Measurements from ENCODE around the gene NOTUM. TPM values are rescaled to one million over a fixed set of nuclear protein-coding genes. Genes with fewer than 3 reads are reported as not detected.
A peak's percentile ranks its signal among the peaks of the same experiment; 100 is the strongest.
"Not testable (repeated sequence)": the region's sequence is repeated elsewhere in the genome, so short reads cannot be mapped to it uniquely, and the experiment has no call there.

Gene NOTUM
- total and polyA plus RNA-seq, 4 donors: 0.60 to 1.0 TPM; not detected in 2

- intact Hi-C loops (cut with DNase I): loop anchor here (10.0 kb wide), 1 partner anchor 200 kb away; no protein-coding TSS in a partner anchor
- WGBS, 2 donors: 93% methylated on average over 21 to 26 of the region's 26 CpGs
Measured at GRCh38 chr17:81955058-81955681, 5.8 kb downstream of the NOTUM start.

DNA sequence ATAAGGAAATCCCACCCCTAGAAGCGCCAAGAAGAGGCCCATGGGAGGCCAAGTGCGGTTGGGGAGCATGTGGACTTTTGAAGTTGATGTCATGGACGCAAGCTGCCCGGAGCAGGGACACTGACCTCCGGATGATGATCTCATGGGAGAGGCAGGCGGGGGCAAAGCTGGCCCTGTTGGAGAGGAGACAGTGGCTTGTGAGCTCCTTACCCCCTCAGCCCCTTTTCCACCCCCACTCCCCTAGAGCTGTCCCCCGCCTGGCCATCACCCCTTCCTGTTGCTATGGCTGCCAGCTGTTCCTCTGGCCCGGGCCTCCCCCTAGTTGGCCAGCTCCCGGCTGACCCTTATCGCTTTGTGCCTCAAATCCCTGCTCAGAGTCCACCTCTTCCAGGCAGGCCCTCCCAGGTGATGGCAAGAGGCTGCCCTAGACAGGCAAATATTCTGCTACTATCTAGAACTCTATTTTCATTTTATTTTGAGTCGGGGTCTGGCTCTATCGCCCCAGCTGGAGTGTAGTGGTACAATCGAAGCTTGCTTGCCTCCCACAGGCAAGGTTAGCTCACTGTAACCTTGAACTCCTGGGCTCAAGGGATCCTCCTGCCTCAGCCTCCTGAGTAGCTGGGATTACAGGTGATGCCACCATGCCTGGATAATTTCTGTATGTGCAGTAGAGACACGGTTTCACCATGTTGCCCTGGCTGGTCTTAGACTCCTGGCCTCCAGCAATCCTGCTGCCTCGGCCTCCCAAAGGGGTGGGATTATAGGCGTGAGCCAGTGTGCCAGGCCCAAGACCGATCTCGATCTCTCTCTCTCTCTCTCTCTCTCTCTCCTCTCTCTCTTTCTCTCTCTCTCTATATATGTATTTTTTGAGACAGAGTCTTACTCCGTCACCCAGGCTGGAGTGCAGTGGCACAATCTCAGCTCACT is 6.6 kb downstream of the NOTUM start:
- WGBS, 2 donors: 83 to 85% methylated on average over 19 of the region's 19 CpGs

More at GRCh38 chr17:81955058-81955681, 5.8 kb downstream of the NOTUM start:
- DNase-seq: no peak
- H3K27me3 ChIP-seq (ENCODE audit: control insufficient read depth in 1 of 2, insufficient read depth in 2 of 2, low read length in 1 of 2): no peaks in the 10 kb centered on the region
- no peaks in the 10 kb centered on the region for H3K36me3 ChIP-seq (ENCODE audit: control insufficient read depth in 1 of 2, insufficient read depth in 2 of 2, low read length in 1 of 2)
- H3K4me3 ChIP-seq (ENCODE audit: low read length in 2 of 2): no peak overlapping the region
- H3K9me3 ChIP-seq (ENCODE audit: control insufficient read depth, low read length): no peaks in the 10 kb centered on the region
- H3K27ac ChIP-seq (ENCODE audit: low read depth in 1 of 2, low read length in 2 of 2): no peak overlapping the region
- no peak for ATAC-seq (ENCODE audit: low FRiP score)
- H3K4me1 ChIP-seq (ENCODE audit: control insufficient read depth in 1 of 2, insufficient read depth in 2 of 2, low read length in 2 of 2): no peaks in the 10 kb centered on the region

DNA sequence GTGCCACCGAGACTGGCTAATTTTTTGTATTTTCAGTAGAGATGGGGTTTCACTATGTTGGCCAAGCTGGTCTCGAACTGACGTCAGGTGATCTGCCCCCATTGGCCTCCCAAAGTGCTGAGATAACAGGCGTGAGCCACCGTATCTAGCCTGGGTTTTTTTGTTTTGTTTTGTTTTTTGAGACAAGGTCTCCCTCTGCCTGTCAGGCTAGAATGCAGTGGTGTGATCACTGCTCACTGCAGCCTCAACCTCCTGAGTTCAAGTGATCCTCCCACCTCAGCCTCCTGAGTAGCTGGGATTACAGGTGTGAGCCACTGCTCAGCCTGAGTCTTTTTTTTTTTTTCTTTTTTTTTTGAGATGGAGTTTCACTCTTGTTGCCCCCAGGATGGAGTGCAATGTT is 7.5 kb downstream of the NOTUM start:
- H3K36me3 ChIP-seq (ENCODE audit: control insufficient read depth in 1 of 2, insufficient read depth in 2 of 2, low read length in 1 of 2); H3K4me3 ChIP-seq (ENCODE audit: low read length in 2 of 2); ATAC-seq (ENCODE audit: low FRiP score); H3K9me3 ChIP-seq (ENCODE audit: control insufficient read depth, low read length); DNase-seq; H3K27me3 ChIP-seq (ENCODE audit: control insufficient read depth in 1 of 2, insufficient read depth in 2 of 2, low read length in 1 of 2); H3K27ac ChIP-seq (ENCODE audit: low read depth in 1 of 2, low read length in 2 of 2); H3K4me1 ChIP-seq (ENCODE audit: control insufficient read depth in 1 of 2, insufficient read depth in 2 of 2, low read length in 2 of 2): not testable (repeated sequence)
- WGBS, 2 donors: 74 to 75% methylated on average over 5 of the region's 5 CpGs
- intact Hi-C loops (cut with DNase I): loop anchor here (10.0 kb wide), 1 partner anchor 201 kb away; no protein-coding TSS in a partner anchor

More for the DNA sequence above, 6.6 kb downstream of the NOTUM start:
- Histone ChIP-seq H3K9me3 (ENCODE audit: control insufficient read depth, low read length) (no peaks in the 10 kb centered on the region), H3K4me3 (ENCODE audit: low read length in 2 of 2) (no peak overlapping the region), H3K27me3 (ENCODE audit: control insufficient read depth in 1 of 2, insufficient read depth in 2 of 2, low read length in 1 of 2) (no peaks in the 10 kb centered on the region), H3K27ac (ENCODE audit: low read depth in 1 of 2, low read length in 2 of 2) (no peak overlapping the region), H3K4me1 (ENCODE audit: control insufficient read depth in 1 of 2, insufficient read depth in 2 of 2, low read length in 2 of 2) (no peaks in the 10 kb centered on the region), H3K36me3 (ENCODE audit: control insufficient read depth in 1 of 2, insufficient read depth in 2 of 2, low read length in 1 of 2) (no peaks in the 10 kb centered on the region)
- DNase-seq: no peak
- intact Hi-C loops (cut with DNase I): loop anchor here (10.0 kb wide), 1 partner anchor 200 kb away; no protein-coding TSS in a partner anchor
- no peak for ATAC-seq (ENCODE audit: low FRiP score)

GRCh38 chr17:81952792-81953228 is 8.2 kb downstream of the NOTUM start:
- H3K36me3 ChIP-seq (ENCODE audit: control insufficient read depth in 1 of 2, insufficient read depth in 2 of 2, low read length in 1 of 2): no peaks in the 10 kb centered on the region
- 54 to 57% methylated on average over 16 of the region's 16 CpGs for WGBS, 2 donors
- H3K4me1 ChIP-seq (ENCODE audit: control insufficient read depth in 1 of 2, insufficient read depth in 2 of 2, low read length in 2 of 2): no peaks in the 10 kb centered on the region
- H3K4me3 ChIP-seq (ENCODE audit: low read length in 2 of 2): no peak overlapping the region
- H3K27me3 ChIP-seq (ENCODE audit: control insufficient read depth in 1 of 2, insufficient read depth in 2 of 2, low read length in 1 of 2): no peaks in the 10 kb centered on the region
- intact Hi-C loops (cut with DNase I): loop anchor here (10.0 kb wide), 1 partner anchor 202 kb away; no protein-coding TSS in a partner anchor
- H3K27ac ChIP-seq (ENCODE audit: low read depth in 1 of 2, low read length in 2 of 2): no peak overlapping the region
- no peak for ATAC-seq (ENCODE audit: low FRiP score)
- no peaks in the 10 kb centered on the region for H3K9me3 ChIP-seq (ENCODE audit: control insufficient read depth, low read length)
- DNase-seq: no peak

DNA sequence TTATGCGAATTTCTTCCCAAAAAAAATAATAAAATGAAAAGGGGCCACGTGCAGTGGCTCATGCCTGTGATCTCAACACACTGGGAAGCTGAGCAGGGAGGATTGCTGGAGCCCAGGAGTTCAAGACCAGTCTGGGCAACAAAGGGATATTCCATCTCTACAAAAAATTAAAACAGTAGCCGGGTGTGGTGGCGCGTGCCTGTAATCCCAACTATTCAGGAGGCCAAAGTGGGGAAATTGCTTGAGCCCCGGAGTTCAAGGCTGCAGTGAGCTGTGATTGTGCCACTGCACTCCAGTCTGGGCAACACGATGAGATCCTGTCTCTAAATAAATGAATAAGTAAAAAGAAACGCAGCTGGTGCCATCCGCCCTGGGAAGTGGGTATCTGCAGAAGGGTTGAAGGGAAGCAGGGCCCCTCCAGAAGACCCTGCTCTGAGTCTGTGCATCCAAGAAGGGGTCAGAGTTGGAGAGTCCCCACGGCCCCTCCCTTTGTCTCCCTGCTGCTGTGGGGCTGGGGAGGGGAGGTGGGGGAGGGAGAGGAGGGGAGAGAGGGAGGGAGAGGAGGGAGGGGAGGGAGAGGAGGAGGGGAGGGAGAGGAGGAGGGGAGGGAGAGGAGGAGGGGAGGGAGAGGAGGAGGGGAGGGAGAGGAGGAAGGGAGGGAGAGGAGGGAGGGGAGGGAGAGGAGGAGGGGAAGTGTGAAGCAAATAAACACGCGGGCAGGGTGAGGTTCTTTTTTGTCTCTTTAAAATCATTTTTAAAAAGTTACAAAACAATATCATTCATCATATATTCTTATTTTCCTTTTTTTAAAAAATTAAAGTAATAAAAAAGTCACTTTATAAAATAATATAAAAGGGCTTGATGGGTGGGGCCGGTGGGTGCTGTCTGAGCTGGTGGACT is 9.0 kb downstream of the NOTUM start:
- no peak overlapping the region for H3K4me3 ChIP-seq (ENCODE audit: low read length in 2 of 2)
- H3K4me1 ChIP-seq (ENCODE audit: control insufficient read depth in 1 of 2, insufficient read depth in 2 of 2, low read length in 2 of 2): no peaks in the 10 kb centered on the region
- WGBS, 2 donors: 53 to 54% methylated on average over 13 of the region's 13 CpGs
- intact Hi-C loops (cut with DNase I): loop anchor here (10.0 kb wide), 1 partner anchor 203 kb away; no protein-coding TSS in a partner anchor
- no peak overlapping the region for H3K27ac ChIP-seq (ENCODE audit: low read depth in 1 of 2, low read length in 2 of 2)
- no peaks in the 10 kb centered on the region for H3K27me3 ChIP-seq (ENCODE audit: control insufficient read depth in 1 of 2, insufficient read depth in 2 of 2, low read length in 1 of 2)
- DNase-seq (no peak), ATAC-seq (ENCODE audit: low FRiP score) (no peak)
- H3K9me3 ChIP-seq (ENCODE audit: control insufficient read depth, low read length): no peaks in the 10 kb centered on the region
- no peaks in the 10 kb centered on the region for H3K36me3 ChIP-seq (ENCODE audit: control insufficient read depth in 1 of 2, insufficient read depth in 2 of 2, low read length in 1 of 2)

DNA sequence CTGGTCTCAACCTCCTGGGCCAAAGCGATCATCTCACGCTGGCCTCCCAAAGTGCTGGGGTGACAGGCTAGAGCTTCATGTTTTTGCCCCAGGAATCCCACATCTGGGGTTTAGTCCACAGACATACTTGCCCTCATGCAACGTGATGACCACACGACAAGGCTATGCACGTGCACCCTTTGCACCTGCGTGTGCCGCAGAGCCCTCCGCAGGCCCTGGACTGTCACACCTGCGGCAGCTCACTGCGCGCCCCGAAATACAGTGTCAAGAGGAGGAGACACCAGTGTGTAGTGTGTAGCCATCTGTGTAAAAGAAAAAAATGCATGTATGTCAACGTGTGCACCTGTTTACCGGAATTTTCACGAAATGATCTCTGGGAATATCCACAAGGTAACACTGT is 10.5 kb downstream of the NOTUM start:
- no peaks in the 10 kb centered on the region for H3K27me3 ChIP-seq (ENCODE audit: control insufficient read depth in 1 of 2, insufficient read depth in 2 of 2, low read length in 1 of 2)
- no peak for ATAC-seq (ENCODE audit: low FRiP score)
- no peaks in the 10 kb centered on the region for H3K4me1 ChIP-seq (ENCODE audit: control insufficient read depth in 1 of 2, insufficient read depth in 2 of 2, low read length in 2 of 2)
- intact Hi-C loops (cut with DNase I): loop anchor here (10.0 kb wide), 1 partner anchor 204 kb away; no protein-coding TSS in a partner anchor
- H3K4me3 ChIP-seq (ENCODE audit: low read length in 2 of 2): no peak overlapping the region
- H3K36me3 ChIP-seq (ENCODE audit: control insufficient read depth in 1 of 2, insufficient read depth in 2 of 2, low read length in 1 of 2): no peaks in the 10 kb centered on the region
- no peaks in the 10 kb centered on the region for H3K9me3 ChIP-seq (ENCODE audit: control insufficient read depth, low read length)
- H3K27ac ChIP-seq (ENCODE audit: low read depth in 1 of 2, low read length in 2 of 2): no peak overlapping the region
- WGBS, 2 donors: 86 to 88% methylated on average over 15 of the region's 15 CpGs
- DNase-seq: no peak

GRCh38 chr17:81948635-81949378 is 12.2 kb downstream of the NOTUM start:
- no peaks in the 10 kb centered on the region for H3K36me3 ChIP-seq (ENCODE audit: control insufficient read depth in 1 of 2, insufficient read depth in 2 of 2, low read length in 1 of 2)
- no peak overlapping the region for H3K4me3 ChIP-seq (ENCODE audit: low read length in 2 of 2)
- intact Hi-C loops (cut with DNase I): no loop called here
- ATAC-seq (ENCODE audit: low FRiP score): peak; percentile 56
- 81 to 85% methylated on average over 17 of the region's 17 CpGs for WGBS, 2 donors
- H3K27ac ChIP-seq (ENCODE audit: low read depth in 1 of 2, low read length in 2 of 2): no peak overlapping the region
- no peaks in the 10 kb centered on the region for H3K4me1 ChIP-seq (ENCODE audit: control insufficient read depth in 1 of 2, insufficient read depth in 2 of 2, low read length in 2 of 2)
- DNase-seq: no peak
- H3K9me3 ChIP-seq (ENCODE audit: control insufficient read depth, low read length): no peaks in the 10 kb centered on the region
- no peaks in the 10 kb centered on the region for H3K27me3 ChIP-seq (ENCODE audit: control insufficient read depth in 1 of 2, insufficient read depth in 2 of 2, low read length in 1 of 2)

Data from aorta (tissue), 5 donors.